ENCODE results near the gene PLD6.
"Not testable (repeated sequence)": the region's sequence is repeated elsewhere in the genome, so short reads cannot be mapped to it uniquely, and the experiment has no call there.

Gene PLD6

DNA sequence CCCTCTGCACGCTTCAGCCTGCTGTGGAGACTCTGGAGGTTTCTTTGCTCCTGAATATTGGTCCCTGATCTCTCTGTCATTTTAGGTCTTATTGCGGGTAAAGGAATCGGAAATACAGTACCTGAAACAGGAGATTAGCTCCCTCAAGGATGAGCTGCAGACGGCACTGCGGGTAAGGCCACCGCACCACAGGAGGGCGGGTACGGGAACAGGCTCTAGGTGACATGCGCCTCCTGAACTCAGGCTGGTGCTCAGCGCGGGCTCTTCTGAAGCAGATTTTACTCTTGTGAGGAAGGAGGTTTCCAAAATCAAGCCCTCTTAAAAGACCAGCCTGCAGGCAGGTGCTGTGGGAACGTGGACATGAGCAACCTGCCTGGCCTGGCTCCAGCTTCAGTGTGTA is 29.8 kb downstream of the PLD6 start:
- ATAC-seq (no peak), DNase-seq (no peak)

DNA sequence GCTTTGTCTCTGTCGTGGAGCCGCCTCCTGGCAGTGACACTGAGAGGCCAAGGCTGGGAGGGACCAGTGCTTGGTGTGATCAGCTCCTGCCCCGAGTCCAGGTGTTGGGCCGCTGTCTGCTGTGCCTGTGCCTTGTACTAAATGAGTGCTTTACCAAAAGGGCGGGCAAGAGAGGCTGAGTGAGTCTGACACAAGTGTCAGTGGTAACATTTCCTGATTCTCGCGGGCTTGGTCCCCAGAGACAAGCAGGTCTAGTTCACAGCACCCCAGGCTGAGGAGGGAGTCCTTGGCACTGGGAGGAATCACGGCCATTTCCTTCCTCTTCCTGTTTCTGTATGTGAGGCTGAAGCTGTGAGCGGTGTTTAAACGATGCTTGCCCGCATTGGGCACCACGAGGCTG is 30.2 kb downstream of the PLD6 start:
- ATAC-seq, result no peak
- DNase-seq, result no peak

DNA sequence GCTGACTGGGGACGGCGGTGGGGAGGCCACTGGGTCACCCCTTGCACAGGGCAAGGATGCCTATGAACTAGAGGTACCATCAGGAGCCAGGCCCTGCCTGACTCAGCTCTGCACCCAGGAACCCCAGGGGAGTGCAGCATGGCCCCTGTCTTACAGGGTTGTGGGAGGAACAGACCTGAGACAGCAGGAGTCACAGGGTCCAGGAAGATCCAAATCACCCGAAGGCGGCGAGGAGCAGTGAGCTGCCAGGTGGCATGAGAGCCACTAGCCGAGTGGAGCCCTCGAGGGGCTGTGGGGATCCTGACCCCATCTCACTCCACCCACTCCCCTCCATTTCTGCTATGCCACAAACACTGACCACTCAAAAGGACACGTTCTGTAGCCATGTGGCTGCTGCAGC is 30.8 kb downstream of the PLD6 start:
- no peak for ATAC-seq
- no peak for DNase-seq

DNA sequence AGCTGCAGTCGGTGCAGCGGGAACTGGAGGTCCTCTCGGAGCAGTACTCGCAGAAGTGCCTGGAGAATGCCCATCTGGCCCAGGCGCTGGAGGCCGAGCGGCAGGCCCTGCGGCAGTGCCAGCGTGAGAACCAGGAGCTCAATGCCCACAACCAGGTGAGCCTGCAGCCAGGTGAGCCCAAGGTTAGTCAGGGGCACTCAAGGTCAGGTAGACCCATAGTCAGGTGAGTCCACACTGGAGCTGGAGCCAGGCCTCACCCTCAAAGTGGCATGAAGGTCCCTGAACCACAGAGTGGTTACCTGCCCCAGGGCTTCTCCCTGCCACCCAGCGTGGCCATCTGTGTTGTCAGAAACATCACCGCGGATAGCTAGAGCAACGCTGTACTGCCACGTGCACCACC is 32.2 kb downstream of the PLD6 start:
- no peak for DNase-seq
- no peak for ATAC-seq

DNA sequence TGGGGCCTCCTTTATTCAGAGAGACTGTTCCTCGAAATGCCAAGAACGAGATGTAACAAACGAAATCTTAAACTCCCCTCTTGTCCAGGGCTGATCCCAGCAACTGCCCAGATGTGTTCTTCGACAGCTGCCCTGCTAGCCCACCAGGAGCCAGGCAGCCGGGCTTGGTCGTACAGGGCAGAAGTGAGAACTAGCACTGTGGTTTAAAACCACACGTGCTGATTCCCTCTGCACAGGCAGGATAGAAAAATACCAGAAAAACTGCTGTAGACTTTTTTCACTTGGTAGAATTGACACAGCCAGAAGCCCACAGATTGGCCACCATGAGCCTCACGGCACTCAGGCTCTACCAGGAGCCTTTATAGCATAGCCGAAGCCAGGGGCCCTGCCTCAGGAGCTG is 33.1 kb downstream of the PLD6 start:
- ATAC-seq, result no peak

DNA sequence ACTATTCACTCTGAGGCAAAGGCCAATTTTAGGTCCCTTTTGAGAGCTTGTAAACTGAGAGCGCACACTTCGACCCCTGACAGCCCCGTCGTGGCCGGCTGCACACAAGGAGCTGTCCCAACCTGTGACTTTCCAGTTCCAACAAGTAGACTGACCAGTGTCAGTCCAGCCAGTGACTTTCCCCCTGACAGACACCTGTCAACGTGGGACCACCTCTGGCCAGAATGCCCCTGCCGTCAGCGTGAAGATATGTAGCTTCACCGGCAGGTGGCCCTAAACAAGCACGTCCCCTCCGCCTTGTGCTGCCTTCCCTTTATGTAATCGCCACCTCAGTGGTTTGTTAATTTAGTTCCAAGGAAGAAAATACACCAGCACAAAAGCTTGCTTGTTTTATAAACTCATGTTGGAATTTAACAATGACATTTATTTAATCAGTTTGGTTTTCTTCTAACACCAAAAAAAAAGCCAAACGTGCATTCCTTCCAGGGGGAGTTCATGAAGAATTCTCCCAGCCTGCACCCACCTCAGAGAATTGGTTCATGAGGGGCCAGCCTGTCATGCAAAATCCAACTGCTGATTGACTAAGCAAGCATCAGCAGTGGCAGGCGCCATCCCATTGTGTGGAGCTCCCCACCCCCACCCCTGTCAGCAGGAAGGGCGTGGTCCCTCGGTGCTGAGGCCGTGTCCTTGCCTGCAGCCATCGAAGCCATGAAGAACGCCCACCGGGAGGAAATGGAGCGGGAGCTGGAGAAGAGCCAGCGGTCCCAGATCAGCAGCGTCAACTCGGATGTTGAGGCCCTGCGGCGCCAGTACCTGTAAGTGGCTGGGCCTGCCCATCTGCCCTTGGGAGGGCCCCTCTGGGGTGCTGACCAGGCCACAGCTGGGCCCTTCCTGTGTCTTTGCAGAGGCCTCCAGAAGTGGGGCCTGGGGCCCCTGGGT is 33.9 kb downstream of the PLD6 start:
- no peak for DNase-seq
- no peak for ATAC-seq

More for the DNA sequence above, 33.1 kb downstream of the PLD6 start:
- no peak for DNase-seq

DNA sequence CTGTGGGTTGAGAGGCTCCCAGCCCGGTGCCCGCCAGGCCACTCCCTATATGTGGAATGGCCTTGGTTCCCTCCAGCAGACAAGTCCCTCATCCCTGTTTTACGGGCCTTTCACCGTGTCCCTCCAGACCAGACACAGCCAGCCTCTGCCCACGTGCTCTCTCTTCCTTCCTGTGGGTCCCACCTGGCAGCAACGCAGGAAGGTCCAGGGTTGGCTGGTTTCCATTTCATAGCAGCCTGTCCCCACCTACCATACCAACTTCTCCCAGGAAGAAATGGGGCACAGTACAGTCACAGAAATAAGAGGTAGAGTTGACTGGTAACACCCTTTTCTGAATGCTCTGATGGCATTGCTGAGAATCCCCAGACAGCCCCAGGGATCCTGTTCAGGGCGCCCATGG is 34.9 kb downstream of the PLD6 start:
- no peak for ATAC-seq
- no peak for DNase-seq

DNA sequence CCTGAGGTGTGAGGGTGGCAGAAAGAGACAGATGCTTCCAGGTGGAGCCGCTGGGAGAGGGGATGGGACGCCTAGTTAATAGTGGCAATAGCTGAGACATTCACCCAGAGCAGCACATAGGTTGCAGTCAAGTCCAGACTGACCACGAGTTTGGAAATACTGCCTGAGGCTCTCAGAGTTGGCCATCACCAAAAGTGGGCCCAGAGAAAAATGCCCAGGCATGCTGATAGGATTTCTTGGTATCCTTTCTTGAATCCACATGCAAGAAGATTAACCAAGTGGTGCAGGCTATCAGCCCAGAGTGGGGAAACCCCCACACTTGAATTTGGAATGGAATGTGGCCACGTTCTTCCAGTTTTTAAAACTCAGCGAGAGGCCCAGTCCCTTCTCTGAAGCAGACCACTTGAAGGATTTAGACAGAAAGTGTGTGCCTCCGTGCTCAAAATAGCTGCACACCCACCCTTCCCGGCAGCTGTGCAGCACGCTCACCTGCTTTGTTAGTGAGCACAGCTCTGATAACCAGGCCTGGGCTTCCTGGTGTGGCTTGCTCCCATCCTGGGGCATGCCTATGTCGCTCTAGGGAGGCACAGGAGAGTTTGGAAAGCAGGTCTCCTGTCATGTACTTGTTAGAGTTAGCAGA is 35.7 kb downstream of the PLD6 start:
- ATAC-seq (no peak), DNase-seq (no peak)

DNA sequence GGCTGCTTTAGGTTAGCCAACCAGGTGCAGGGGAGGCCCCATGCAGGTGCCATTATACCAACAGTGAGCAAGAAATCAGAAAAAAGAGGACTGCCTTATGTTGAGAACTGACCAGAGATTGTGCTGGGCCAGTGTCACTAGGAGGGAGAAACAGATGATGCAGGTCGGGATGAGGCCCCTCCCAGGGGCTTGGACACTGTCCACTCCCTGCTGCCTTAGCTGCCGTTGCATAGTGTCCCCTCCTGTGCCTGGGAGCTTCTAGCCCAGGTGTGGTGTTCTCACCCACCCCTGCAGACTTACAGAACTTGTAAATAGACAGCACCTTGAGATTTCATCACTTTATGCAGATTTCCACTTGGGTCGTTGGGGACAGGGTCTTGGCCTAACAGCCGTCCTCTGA is 36.7 kb downstream of the PLD6 start:
- no peak for ATAC-seq
- no peak for DNase-seq

DNA sequence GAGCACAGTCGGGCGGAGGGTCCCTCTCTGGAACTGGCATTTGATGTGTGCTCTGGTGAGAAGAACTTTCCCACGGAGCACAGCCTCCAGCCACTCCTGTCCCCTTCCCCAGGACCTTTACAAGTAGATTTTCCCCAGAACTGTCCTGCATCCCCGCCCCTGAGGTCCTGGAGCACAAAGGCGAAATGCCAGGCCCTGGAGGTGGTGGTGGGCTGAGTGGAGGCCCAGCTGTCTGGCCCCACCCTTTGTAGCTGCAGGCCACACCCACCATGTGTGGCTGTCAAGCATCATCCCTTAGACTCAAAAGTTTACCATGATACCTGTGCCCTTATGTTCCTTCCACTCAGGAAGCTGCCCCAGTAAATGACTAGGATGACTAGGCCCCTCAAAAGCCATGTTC is 37.7 kb downstream of the PLD6 start:
- DNase-seq (no peak), ATAC-seq (no peak)

DNA sequence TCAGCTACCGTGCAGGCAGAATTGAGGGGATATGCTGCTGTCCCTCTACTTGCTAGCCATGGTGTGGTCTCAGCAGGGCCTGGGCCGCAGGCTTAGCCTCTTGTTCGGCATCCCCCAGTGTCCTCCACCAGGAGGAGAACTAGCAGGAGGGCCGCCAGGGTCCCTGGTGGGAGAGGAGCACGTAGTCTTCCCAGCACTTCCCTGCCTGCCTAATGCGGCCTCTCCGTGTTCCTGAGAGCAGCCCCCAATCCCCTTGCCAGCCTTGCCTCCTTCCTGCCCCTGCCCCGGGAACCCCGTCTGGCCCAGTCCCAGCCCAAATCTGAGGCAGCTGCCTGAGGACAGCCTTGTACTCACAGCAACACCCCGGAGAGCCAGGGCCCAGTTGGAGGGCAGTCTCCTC is 38.1 kb downstream of the PLD6 start:
- ATAC-seq (no peak), DNase-seq (no peak)

DNA sequence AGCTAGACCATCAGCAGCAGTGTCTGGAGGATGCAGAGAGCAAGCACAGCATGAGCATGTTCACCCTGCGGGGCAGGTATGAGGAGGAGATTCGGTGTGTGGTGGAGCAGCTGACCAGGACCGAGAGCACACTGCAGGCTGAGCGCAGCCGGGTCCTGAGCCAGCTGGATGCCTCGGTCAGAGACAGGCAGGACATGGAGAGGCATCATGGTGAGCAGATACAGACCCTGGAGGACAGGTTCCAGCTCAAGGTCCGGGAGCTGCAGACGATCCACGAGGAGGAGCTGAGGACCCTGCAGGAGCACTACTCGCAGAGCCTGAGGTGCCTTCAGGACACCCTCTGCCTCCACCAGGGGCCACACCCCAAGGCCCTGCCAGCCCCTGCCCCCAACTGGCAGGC is 38.8 kb downstream of the PLD6 start:
- ATAC-seq (no peak), DNase-seq (no peak)

DNA sequence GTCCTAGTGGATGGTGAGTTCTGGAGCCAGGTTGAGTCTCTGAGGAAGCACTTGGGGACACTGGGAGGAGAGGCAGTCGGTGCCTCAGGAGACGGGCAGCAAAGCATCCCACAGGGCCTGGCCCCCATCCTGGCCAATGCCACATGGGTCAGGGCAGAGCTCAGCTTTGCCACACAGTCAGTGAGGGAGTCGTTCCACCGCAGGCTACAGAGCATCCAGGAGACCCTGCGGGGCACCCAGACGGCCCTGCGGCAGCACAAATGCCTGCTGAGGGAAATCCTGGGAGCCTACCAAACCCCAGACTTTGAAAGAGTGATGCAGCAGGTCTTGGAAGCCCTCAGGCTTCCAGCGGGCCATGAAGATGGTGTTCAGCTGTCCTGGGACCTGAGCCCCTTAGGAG is 39.7 kb downstream of the PLD6 start:
- no peak for DNase-seq
- no peak for ATAC-seq

DNA sequence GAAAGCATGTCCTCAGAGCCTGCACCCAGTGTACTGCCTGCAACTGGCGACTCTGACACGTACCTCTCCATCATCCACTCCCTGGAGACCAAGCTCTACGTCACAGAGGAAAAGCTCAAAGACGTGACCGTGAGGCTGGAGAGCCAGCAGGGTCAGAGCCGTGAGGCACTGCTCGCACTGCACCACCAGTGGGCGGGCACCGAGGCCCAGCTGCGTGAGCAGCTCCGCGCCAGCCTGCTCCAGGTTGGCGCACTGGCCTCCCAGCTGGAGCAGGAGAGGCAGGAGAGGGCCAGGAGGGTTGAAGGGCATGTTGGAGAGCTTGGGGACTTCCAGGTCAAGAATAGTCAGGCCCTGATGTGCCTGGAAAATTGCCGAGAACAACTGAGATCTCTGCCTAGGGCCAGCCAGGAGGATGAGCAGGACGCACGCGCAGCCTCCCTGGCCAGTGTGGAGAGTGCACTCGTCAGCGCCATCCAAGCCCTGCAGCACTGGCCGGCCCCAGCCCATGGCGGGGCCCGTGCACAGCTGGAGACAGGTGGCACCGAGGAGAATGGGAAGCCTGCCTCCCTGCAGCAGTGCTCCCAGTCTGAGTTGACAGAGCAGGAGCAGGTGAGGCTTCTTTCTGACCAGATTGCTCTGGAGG is 40.3 kb downstream of the PLD6 start:
- no peak for DNase-seq
- ATAC-seq, result no peak

DNA sequence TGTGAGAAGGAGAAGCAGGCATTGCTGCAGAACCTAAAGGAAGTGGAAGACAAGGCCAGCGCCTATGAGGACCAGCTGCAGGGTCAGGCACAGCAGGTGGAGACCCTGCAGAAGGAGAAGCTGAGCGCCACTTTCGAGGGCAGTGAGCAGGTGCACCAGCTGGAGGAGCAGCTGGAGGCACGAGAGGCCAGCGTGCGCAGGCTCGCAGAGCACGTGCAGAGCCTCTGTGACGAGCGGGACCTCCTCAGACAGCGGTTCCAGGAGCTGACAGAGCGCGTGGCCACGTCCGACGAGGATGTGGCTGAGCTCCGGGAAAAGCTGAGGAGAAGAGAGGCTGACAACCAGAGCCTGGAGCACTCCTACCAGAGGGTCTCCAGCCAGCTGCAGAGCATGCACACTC is 41.5 kb downstream of the PLD6 start:
- DNase-seq, result no peak
- no peak for ATAC-seq

DNA sequence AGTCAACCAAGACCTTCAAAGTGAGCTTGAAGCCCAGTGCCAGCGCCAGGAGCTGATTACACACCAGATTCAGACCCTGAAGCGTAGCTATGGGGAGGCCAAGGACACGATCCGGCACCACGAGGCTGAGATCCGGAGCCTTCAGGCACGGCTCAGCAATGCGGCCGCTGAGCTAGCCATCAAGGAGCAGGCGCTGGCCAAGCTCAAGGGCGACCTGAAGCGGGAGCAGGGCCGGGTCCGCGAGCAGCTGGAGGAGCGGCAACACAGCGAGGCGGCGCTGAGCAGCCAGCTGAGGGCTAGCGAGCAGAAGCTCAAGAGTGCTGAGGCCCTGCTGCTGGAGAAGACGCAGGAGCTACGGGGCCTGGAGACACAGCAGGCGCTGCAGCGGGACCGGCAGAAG is 42.0 kb downstream of the PLD6 start:
- ATAC-seq, result no peak
- DNase-seq, result no peak

DNA sequence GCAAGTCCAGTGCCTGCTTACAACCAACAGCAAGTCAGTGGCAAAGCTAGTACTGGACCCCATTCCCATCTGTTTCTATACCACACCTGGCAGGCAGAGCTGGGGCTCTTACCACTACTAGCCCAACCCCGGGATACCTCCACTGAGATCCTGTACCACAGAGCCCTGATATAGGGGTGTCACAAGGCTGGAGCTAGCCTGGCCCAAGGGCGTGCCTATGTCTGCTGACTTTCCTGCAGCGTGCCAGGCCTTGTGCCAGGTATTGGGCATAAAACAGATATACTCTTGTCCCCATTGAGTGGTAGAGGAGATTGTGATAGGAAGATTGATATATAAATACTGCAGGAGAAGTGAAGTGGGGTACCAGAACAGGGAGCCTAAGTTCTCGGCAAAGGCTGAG is 44.4 kb downstream of the PLD6 start:
- ATAC-seq, result no peak
- DNase-seq, result no peak

DNA sequence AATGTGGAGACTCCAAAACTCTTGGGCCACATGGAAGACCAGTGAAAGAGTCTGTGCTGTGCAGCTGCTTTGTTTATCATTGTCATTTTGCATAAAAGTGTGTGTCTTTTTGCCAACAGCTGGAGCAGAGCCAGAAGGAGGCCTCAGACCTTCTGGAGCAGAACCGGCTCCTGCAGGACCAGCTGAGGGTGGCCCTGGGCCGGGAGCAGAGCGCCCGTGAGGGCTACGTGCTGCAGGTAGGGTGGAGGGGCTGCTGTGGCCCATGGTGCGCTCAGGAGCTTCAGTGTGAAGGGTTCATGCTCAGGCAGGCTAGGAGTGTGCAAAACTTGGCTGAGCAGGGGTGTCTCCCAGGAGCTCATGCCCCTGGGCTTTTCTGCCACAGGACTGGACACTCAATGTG is 45.0 kb downstream of the PLD6 start:
- ATAC-seq (no peak), DNase-seq (no peak)

DNA sequence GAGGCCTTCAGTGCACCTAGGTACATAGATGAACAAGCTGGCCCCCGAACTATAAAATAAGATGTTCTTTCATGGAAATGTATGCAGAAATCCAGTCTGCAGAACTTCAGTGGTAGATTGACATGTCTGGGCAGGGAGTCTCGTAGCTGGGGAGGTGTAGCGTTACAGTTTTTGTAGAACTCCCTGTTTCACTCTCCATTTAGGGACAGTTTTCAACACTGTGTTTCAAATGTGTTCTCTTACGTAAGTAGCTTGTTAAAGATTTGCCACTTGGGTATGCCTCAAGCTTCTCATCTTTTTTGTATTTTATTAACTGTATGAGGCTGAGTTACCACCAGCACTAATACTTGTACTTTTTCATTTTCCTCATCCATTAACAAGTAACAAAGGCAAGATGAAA is 46.6 kb downstream of the PLD6 start:
- ATAC-seq (no peak), DNase-seq (no peak)

DNA sequence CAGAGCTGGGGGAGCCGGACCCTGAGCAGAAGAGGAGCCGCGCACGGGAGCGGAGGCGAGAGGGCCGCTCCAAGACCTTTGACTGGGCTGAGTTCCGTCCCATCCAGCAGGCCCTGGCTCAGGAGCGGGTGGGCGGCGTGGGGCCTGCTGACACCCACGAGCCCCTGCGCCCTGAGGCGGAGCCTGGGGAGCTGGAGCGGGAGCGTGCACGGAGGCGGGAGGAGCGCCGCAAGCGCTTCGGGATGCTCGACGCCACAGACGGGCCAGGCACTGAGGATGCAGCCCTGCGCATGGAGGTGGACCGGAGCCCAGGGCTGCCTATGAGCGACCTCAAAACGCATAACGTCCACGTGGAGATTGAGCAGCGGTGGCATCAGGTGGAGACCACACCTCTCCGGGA is 47.6 kb downstream of the PLD6 start:
- not testable (repeated sequence) for DNase-seq

DNA sequence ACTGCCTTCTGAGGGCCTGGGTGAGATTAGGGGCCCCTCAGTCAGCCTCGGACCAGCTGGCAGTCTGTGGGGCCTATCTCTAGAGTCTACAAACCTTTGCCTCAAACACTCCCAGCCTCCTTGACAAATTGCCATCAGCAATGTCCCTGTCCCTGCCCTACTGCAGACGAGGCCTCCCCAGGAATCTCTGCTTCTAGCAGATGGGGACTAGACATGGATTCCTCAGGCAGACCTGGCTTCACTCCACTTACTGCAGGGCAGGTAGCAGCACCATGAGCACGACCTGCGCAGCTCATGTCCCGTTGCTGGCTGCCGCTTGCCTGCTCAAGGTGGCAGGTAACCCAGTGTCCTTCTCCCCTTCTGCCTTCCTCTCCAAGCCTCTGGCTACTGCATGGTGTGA is 49.1 kb downstream of the PLD6 start:
- ATAC-seq, result no peak

More for the DNA sequence above, 47.6 kb downstream of the PLD6 start:
- ATAC-seq, result not testable (repeated sequence)

DNA sequence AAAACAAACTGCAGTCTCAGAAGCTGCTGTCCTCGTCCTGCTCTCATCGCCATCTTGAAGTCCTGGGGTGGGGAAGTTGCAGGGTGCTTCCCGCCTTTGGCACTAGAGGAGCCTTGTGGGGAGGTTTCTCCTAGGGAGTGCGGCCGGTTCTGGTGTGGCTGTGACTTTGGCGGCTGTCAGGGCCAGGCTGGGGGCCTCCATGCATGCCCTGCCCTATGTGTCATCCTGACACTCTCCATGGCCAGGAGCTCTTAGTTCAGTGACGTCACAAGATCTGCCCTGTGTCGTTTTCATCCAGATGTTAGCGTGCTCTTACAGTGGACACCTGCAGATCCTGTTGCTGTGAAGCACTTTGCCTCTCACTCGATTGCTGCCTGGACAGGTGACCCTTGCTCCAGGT is 49.6 kb downstream of the PLD6 start:
- DNase-seq (no peak), ATAC-seq (no peak)

More for the DNA sequence above, 49.1 kb downstream of the PLD6 start:
- DNase-seq, result no peak

DNA sequence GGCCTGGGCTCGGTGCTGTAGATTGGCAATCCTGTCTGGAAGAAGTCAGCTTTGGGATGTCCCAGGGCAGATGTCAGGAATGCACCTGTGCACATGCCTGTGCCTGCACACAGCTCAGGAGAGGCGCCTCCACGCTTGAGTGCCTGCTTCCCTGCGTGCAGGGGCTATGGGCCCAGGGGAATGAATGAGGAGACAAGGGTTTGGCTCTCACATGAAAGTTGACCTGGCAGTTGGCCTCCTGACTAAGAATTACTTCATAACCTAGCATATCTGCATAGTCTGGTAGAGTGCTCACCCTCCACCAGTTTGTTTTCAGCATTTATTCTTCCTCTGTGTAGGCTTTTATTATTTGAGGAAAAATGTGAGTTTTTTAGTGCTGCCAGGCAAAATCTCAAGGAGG is 50.0 kb downstream of the PLD6 start:
- DNase-seq, result no peak
- ATAC-seq, result no peak
